HEK293T (cell line): Measurements from ENCODE around the gene YY1.

Source experiments
- CTCF ChIA-PET: fragments of 350-600 bp; formaldehyde crosslinking; extraction: SDS; loops from one replicate; lab custom pipeline; 2021; ENCODE audit warnings: antibody characterized with exemption, inconsistent platforms; lab: Yijun Ruan, JAX
- POLR2A ChIA-PET: fragments of 350-600 bp; formaldehyde crosslinking; extraction: SDS; loops from one replicate; lab custom pipeline; 2020; ENCODE audit warnings: antibody characterized with exemption, inconsistent platforms; lab: Yijun Ruan, JAX
- DNase-seq: peaks from one replicate; pipeline ENCODE4 v3.0.0; 2012; ENCODE audit warnings: mixed read lengths; ENCODE audit errors: extremely low spot score
- ARNT ChIP-seq: fragments of 450-650 bp; IDR thresholded peaks from 2 replicates; pipeline ENCODE4 v1.6.1; 2017; ENCODE audit warnings: mild to moderate bottlenecking
- BHLHE40 ChIP-seq: fragments of 450-650 bp; IDR thresholded peaks from 2 replicates; pipeline ENCODE4 v1.6.1; 2016; ENCODE audit warnings: mild to moderate bottlenecking, moderate library complexity, borderline replicate concordance
- CTBP1 ChIP-seq: fragments of 450-650 bp; IDR thresholded peaks from 2 replicates; pipeline ENCODE4 v1.6.1; 2016; ENCODE audit warnings: borderline replicate concordance
- ELF4 ChIP-seq: fragments of 450-650 bp; IDR thresholded peaks from 2 replicates; pipeline ENCODE4 v1.6.1; 2017; ENCODE audit warnings: antibody characterized with exemption
- FOXA1 ChIP-seq: fragments of 450-650 bp; IDR thresholded peaks from 2 replicates; pipeline ENCODE4 v1.6.1; 2016; ENCODE audit warnings: mild to moderate bottlenecking
- FOXK2 ChIP-seq: fragments of 450-650 bp; IDR thresholded peaks from 2 replicates; pipeline ENCODE4 v1.6.1; 2016; ENCODE audit warnings: mild to moderate bottlenecking
- FOXM1 ChIP-seq: fragments of 450-650 bp; IDR thresholded peaks from 2 replicates; pipeline ENCODE4 v1.6.1; 2017; ENCODE audit warnings: mild to moderate bottlenecking, borderline replicate concordance
- HDGF ChIP-seq: fragments of 450-650 bp; IDR thresholded peaks from 2 replicates; pipeline ENCODE4 v1.6.1; 2017; ENCODE audit warnings: antibody characterized with exemption, borderline replicate concordance
- L3MBTL2 ChIP-seq: fragments of 450-650 bp; conservative IDR thresholded peaks from 2 replicates; pipeline ENCODE4 v1.6.1; 2016; ENCODE audit warnings: mild to moderate bottlenecking
- LEF1 ChIP-seq: fragments of 450-650 bp; IDR thresholded peaks from 2 replicates; pipeline ENCODE4 v1.6.1; 2017; ENCODE audit warnings: mild to moderate bottlenecking, borderline replicate concordance
- NFRKB ChIP-seq: fragments of 450-650 bp; IDR thresholded peaks from 2 replicates; pipeline ENCODE4 v1.6.1; 2016; ENCODE audit warnings: mild to moderate bottlenecking, moderate library complexity
- SP1 ChIP-seq: fragments of 450-650 bp; IDR thresholded peaks from 2 replicates; pipeline ENCODE4 v1.6.1; 2017
- SUZ12 ChIP-seq: fragments of 450-650 bp; IDR thresholded peaks from 2 replicates; pipeline ENCODE4 v1.6.1; 2016; ENCODE audit warnings: mild to moderate bottlenecking
- TARDBP ChIP-seq: fragments of 450-650 bp; IDR thresholded peaks from 2 replicates; pipeline ENCODE4 v1.6.1; 2016
- ZNF384 ChIP-seq: fragments of 450-650 bp; IDR thresholded peaks from 2 replicates; pipeline ENCODE4 v1.6.1; 2016
- TF ChIP-seq, protein P1 (sequence below): fragments of 450-650 bp; IDR thresholded peaks from 2 replicates; pipeline ENCODE4 v1.6.1; 2016

The YY1 gene

DNA sequence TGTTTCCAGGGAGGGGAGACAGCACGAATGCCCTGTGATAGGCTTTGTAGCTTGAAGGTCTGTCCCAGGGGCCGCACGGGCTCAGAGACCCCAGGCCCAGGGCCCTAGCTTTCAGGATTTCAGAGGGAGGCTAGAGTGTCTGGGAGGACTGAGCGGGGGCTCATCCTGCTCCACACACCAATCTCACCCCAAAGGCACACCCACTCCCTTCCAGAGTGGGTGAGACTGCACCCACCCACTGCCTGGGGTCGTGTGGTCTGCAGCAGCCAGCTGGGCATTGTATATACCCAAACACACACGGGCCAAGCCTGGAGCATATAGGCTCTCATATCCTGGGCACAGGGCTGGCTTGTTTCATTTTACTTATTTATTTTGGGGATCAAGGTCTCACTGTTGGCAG lies 78.4 kb downstream of the YY1 start:
- TF ChIP-seq TARDBP (no peak), CTBP1 (no peak), ELF4 (no peak), FOXA1 (no peak), ZNF384 (no peak), HDGF (no peak), SUZ12 (no peak), FOXK2 (no peak), NFRKB (no peak), L3MBTL2 (no peak), BHLHE40 (no peak)
- no peak for DNase-seq
- ChIA-PET CTCF (no interaction called here), POLR2A (no interaction called here)

DNA sequence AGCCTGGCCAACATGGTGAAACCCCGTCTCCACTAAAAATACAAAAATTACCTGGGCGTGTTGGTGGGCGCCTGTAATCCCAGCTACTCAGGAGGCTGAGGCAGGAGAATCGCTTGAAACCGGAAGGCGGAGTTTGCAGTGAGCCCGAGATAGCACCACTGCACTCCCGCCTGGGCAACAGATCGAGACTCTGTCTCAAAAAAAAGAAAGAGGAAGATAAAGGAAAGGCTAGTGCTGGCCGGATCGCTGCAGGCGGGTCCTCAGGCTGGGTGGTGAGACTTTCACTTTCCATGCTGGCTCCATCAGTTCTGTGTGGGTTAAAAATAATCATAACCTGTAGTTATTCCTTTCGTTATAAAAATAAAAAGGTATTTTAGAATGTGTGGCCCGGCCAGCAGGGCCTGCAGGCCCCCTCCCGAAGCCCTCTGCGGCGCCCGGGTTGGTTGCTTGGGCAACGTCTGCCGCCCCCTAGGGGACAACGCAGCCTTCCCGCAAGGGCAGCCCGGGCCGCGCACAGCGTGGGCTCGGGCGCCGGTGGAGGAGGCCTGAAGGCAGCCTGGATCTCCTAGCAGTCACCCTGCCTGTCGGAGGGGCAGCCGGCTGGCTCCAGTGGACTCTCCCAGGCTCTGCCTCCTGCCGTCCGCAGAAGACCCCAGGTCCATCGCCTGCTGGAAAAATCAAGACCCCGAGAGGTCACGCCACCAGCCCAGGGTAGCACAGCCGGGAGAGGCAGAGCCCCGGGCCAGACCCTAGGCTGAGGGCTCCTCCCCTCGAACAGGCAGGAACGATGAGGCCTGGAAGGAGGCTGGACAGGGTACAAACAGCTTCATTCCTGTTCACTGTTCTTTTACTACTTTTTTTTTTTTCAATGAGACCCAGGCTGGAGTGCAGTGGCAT lies 79.2 kb downstream of the YY1 start:
- ChIA-PET CTCF (interaction anchor here (0.9 kb wide), 1 partner anchor 9 kb away, joined by 3 read pairs; no protein-coding TSS in a partner anchor), POLR2A (no interaction called here)
- TF ChIP-seq TARDBP (no peak), SP1 (no peak), L3MBTL2 (no peak), FOXM1 (no peak), ARNT (no peak), FOXA1 (no peak), HDGF (no peak), LEF1 (no peak), FOXK2 (no peak), NFRKB (no peak)
- DNase-seq, result peak; percentile 89

DNA sequence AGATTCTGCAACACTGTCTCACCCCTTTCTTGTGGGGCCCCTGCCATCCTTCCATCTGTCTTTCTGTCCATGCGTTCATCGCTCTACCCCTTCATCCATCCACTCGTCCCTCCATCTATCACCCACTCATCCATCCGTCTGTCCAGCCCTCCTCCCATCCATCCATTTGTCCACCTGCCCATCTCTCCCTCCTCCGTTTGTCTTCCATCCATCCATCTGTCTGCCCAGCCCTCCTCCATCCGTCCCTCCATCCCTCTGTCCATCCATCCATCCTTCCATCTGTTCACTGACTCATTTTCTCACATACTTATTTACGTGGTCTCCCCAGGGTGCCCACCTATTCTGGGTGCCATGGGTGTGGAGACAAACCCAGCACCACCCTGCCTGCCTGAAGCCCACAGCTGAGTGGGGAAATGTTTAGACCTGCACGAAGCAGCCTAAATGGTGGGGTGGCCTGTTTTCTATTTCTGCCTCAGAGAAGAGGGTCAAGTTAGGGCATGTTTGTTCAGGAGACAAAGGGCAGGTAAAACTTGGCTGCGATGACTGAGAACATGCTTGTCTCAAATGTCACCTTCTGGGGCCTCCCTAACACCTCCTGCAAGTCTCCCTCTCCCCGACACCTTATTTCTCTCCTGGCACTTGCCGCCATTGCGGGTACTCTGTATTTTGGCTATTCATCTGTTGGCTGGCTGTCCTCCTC lies 81.4 kb downstream of the YY1 start:
- no peak for DNase-seq
- TF ChIP-seq ZNF384, result no peak
- TF ChIP-seq SP1, result no peak
- no peak for TF ChIP-seq SUZ12
- TF ChIP-seq FOXK2, result no peak
- TF ChIP-seq BHLHE40, result no peak
- no peak for TF ChIP-seq FOXA1
- no peak for TF ChIP-seq L3MBTL2
- no peak for TF ChIP-seq LEF1
- no peak for TF ChIP-seq ELF4
- ChIA-PET CTCF (no interaction called here), POLR2A (no interaction called here)

DNA sequence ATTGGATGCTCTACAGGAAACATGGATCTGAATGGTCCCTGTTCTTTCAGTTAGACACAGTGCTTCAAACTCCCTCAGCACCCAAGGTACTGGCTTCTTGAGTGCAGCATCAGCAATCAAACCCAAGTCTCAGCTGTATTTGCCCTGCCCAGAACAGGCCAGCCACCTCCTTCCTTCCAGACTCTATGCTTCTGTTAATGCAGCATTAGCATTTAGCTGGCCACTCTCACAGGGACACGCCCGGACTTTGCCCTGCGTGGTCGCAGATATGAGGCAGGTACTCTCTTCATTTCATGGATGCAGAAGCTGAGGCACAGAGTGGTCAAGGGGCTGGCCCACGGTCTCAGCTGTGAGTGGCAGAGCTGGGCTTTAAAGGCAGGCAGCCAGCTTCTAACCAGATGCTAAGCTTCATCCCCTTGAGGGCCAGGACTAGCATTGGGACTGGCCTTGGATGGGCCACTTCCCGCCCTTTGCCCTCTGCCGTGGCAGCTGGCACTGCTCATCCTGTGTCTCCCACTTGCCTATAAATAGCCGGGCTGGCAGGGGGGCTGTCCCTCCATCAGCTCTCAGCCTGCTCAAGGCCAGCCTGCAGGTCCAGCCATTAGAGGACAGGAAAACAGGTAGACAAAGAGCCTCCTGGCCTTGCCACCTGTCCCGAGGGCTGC lies 82.7 kb downstream of the YY1 start:
- no peak for TF ChIP-seq ELF4
- no peak for TF ChIP-seq TARDBP
- no peak for TF ChIP-seq L3MBTL2
- no peak for TF ChIP-seq FOXK2
- TF ChIP-seq SUZ12, result no peak
- TF ChIP-seq CTBP1, result no peak
- TF ChIP-seq LEF1, result no peak
- TF ChIP-seq FOXM1, result no peak
- TF ChIP-seq BHLHE40, result no peak
- TF ChIP-seq HDGF, result no peak
- no peak for TF ChIP-seq SP1
- no peak for TF ChIP-seq ARNT
- DNase-seq, result no peak
- CTCF ChIA-PET, result no interaction called here
- POLR2A ChIA-PET, result no interaction called here

DNA sequence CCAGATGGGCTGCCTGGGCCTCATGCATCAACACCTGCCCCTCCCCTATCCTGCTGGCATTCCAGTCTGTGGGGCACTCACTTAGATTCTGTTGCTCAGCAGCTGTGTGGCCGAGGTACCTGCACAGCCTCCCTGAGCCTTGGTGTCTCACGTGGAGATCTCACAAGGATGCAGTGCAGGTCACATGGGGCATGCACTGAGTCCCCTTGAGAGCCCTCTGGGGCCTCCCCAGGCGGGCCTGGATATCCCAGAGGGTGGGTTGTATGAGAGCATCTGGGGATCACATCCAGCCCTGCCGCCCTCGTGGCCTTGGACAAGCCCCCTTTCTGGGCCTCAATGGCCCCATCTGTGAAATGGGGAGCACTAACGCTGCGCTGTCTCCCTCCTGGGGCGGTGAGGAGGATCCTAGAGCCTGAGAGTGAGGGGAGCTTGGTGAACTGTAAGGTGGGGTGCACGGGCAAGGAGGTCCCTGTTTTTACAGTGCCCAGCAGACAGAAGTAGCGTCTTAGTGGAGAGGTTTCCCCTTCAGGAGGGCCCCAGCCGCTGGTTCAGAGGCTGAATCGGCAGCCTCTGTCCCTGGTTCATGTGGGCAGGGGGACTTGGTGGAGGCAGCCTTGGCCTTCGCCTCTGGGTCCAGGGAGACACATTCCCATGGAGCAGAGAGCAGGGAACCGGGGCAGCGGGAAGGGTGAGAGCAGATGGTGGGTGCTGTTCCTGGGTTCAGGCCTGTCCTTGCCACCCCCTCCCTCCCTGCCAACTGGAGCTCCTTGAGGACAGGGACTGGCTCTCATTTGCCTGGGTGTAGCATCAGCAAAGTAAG lies 83.4 kb downstream of the YY1 start:
- ChIA-PET POLR2A (no interaction called here), CTCF (no interaction called here)
- TF ChIP-seq ZNF384, result no peak
- TF ChIP-seq, protein P1, sequence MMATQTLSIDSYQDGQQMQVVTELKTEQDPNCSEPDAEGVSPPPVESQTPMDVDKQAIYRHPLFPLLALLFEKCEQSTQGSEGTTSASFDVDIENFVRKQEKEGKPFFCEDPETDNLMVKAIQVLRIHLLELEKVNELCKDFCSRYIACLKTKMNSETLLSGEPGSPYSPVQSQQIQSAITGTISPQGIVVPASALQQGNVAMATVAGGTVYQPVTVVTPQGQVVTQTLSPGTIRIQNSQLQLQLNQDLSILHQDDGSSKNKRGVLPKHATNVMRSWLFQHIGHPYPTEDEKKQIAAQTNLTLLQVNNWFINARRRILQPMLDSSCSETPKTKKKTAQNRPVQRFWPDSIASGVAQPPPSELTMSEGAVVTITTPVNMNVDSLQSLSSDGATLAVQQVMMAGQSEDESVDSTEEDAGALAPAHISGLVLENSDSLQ, result no peak
- no peak for TF ChIP-seq FOXK2
- no peak for TF ChIP-seq BHLHE40
- no peak for TF ChIP-seq NFRKB
- TF ChIP-seq HDGF, result no peak
- TF ChIP-seq FOXM1, result no peak
- no peak for TF ChIP-seq CTBP1
- no peak for TF ChIP-seq TARDBP
- no peak for TF ChIP-seq SUZ12
- TF ChIP-seq L3MBTL2, result no peak
- no peak for TF ChIP-seq ARNT
- TF ChIP-seq ELF4, result no peak
- no peak for TF ChIP-seq FOXA1
- no peak for TF ChIP-seq LEF1
- no peak for TF ChIP-seq SP1
- DNase-seq, result no peak

DNA sequence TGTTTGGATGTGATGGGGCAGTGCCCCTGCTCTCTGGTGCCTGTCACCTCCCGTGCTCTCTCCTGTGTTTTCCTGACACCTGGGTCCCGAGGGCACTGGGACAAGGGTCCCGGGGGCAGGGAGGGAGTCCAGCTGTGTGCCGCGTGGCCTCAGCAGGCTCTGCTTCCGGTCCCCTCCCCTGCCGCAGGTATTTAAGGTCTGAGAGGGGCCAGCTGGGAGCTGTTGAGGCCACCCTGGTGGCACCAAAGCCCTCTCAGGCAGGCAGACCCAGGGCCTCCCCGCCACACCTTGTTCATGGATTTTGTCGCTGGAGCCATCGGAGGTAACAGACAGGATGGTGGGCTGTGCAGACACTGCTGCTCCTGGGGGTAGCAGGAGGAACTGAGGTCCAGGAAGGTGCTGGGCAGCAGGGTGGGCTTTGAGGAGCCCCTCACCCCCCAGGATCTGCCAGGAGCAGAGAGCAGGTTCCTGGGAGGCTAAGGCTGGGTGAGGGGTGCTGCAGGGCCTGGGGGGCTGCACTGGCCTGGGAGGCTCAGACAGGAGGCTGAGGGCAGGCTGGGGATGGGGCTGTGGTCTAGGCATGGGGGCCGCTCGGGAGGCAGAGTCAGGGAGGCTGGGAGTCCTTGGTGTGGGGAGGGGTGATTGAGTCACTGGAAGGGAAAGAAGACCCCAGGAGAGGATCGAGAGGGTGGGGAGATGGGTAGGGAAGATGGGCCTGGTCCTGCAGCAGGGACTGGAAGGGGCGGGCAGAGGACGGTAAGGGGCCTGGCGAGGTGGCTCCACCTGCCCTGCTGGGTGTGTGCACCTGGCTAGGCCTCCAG lies 84.4 kb downstream of the YY1 start, which contains the start of gene SLC25A47:
TSS of gene SLC25A47 (plus strand) at position 219 of the 821 bp plus-strand sequence. CDS start at position 295, 76 bp downstream.
- CTCF ChIA-PET, result no interaction called here
- POLR2A ChIA-PET, result no interaction called here
- no peak for DNase-seq
- TF ChIP-seq CTBP1 (no peak), NFRKB (no peak), SUZ12 (no peak)
